Vagina (tissue), 2 donors: ENCODE data around the gene ADCY9. TPM values are rescaled to one million over a fixed set of nuclear protein-coding genes. Genes with fewer than 3 reads are reported as not detected.

Source experiments
- DNase-seq, 2 donors: peaks; one replicate each; pipeline ENCODE4 v3.0.0-alpha.2; 2017; ENCODE audit errors: extremely low spot score in 2 of 2
- H3K27ac ChIP-seq: fragments of 200-600 bp; sonication (generic); one replicate; pipeline ENCODE4 v1.5.1; 2019
- H3K27me3 ChIP-seq: fragments of 200-600 bp; sonication (generic); one replicate; pipeline ENCODE4 v1.5.1; 2019
- H3K36me3 ChIP-seq, 2 donors: fragments of 200-600 bp; sonication (generic); one replicate each; pipeline ENCODE4 v1.5.1; 2017 to 2019
- H3K4me1 ChIP-seq: fragments of 200-600 bp; sonication (generic); one replicate; pipeline ENCODE4 v1.5.1; 2019
- H3K4me3 ChIP-seq, 2 donors: fragments of 200-600 bp; sonication (generic); 1 replicate in 1 of 2; 2 replicates in 1 of 2; pipeline ENCODE4 v1.5.1; 2016 to 2019
- H3K9me3 ChIP-seq: fragments of 200-600 bp; sonication (generic); one replicate; pipeline ENCODE4 v1.5.1; 2019
- CTCF ChIP-seq, 3 experiments: fragments of 450-650 bp in 2 of 3; fragments of 200-600 bp in 1 of 3; sonication (generic) in 1 of 3; IDR thresholded peaks; one replicate each; pipeline ENCODE4 v1.5.1; 2017 to 2019; ENCODE audit warnings: antibody characterized with exemption in 3 of 3, mild to moderate bottlenecking in 2 of 3, moderate library complexity in 2 of 3
- POLR2A ChIP-seq, 2 donors: fragments of 450-650 bp; IDR thresholded peaks; one replicate each; pipeline ENCODE4 v1.6.1; 2017; ENCODE audit warnings: antibody characterized with exemption in 2 of 2, mild to moderate bottlenecking in 2 of 2, moderate library complexity in 2 of 2
- POLR2AphosphoS5 ChIP-seq, 2 donors: sonication (generic); formaldehyde crosslinking; IDR thresholded peaks; one replicate each; pipeline ENCODE4 v1.9.0; 2017; ENCODE audit warnings: antibody characterized with exemption in 2 of 2, mild to moderate bottlenecking in 2 of 2, low read depth in 1 of 2; ENCODE audit not compliant: insufficient read depth in 1 of 2
- intact Hi-C: fragments of 100-400 bp; cut with DNase I; formaldehyde crosslinking; loops from one replicate; pipeline ENCODE4 v1.15.1; 2023
- total RNA-seq: library from RNA; depleted of rRNA; stranded (reverse); fragments of >200 nt; gene quantifications from one replicate; pipeline ENCODE4 v1.2.3, GENCODE V29; 2016

Gene ADCY9
- total RNA-seq, 1 donor from 2014 or later = 16.9 TPM

GRCh38 chr16:3987231-3987630, 129.0 kb downstream of the ADCY9 start:
- no peak overlapping the region for H3K27ac ChIP-seq

GRCh38 chr16:3986235-3986544, 130.1 kb downstream of the ADCY9 start:
- H3K27ac ChIP-seq = no peak overlapping the region
- no peaks in the 10 kb centered on the region for H3K27me3 ChIP-seq
- H3K9me3 ChIP-seq = no peaks in the 10 kb centered on the region
- peaks cover 0 to 4% of the 10 kb centered on the region in 2 donors for H3K36me3 ChIP-seq
- TF ChIP-seq POLR2AphosphoS5 (IDR thresholded peaks at IDR 0.05; ENCODE audit: insufficient read depth in 1 of 2, low read depth in 1 of 2) (no peak), POLR2A (IDR thresholded peaks at IDR 0.05) (no peak), CTCF (IDR thresholded peaks at IDR 0.05) (no peak)
- no peak overlapping the region for H3K4me3 ChIP-seq
- intact Hi-C loops = no loop called here
- peaks cover under 1% of the 10 kb centered on the region for H3K4me1 ChIP-seq
- no peak for DNase-seq

More at GRCh38 chr16:3987231-3987630, 129.0 kb downstream of the ADCY9 start:
- Histone ChIP-seq H3K27me3 (no peaks in the 10 kb centered on the region), H3K36me3 (peaks cover 0 to 4% of the 10 kb centered on the region in 2 donors), H3K9me3 (no peaks in the 10 kb centered on the region), H3K4me3 (no peak overlapping the region), H3K4me1 (no peaks in the 10 kb centered on the region)
- DNase-seq = no peak
- no peak for TF ChIP-seq CTCF (IDR thresholded peaks at IDR 0.05)
- no peak for TF ChIP-seq POLR2AphosphoS5 (IDR thresholded peaks at IDR 0.05; ENCODE audit: insufficient read depth in 1 of 2, low read depth in 1 of 2)
- intact Hi-C loops = no loop called here

GRCh38 chr16:3984111-3985060, 131.9 kb downstream of the ADCY9 start:
- Histone ChIP-seq H3K9me3 (no peaks in the 10 kb centered on the region), H3K36me3 (peaks cover 0 to 4% of the 10 kb centered on the region in 2 donors), H3K27ac (no peak overlapping the region), H3K4me3 (no peak overlapping the region), H3K27me3 (no peaks in the 10 kb centered on the region), H3K4me1 (peaks cover 16% of the 10 kb centered on the region)
- intact Hi-C loops = no loop called here
- no peak for TF ChIP-seq CTCF (IDR thresholded peaks at IDR 0.05)
- no peak for TF ChIP-seq POLR2AphosphoS5 (IDR thresholded peaks at IDR 0.05; ENCODE audit: insufficient read depth in 1 of 2, low read depth in 1 of 2)
- TF ChIP-seq POLR2A (IDR thresholded peaks at IDR 0.05) = no peak
- no peak for DNase-seq

- peaks cover 0 to 4% of the 10 kb centered on the region in 2 donors for H3K36me3 ChIP-seq
Measured at GRCh38 chr16:3983081-3983520, 133.1 kb downstream of the ADCY9 start.

More at GRCh38 chr16:3983081-3983520, 133.1 kb downstream of the ADCY9 start:
- peaks cover 16% of the 10 kb centered on the region for H3K4me1 ChIP-seq
- no peak overlapping the region for H3K27ac ChIP-seq
- H3K9me3 ChIP-seq = no peaks in the 10 kb centered on the region
- intact Hi-C loops = no loop called here
- no peaks in the 10 kb centered on the region for H3K27me3 ChIP-seq
- TF ChIP-seq POLR2AphosphoS5 (IDR thresholded peaks at IDR 0.05; ENCODE audit: insufficient read depth in 1 of 2, low read depth in 1 of 2) (peak in 1 of 2 donors; percentile 32), CTCF (IDR thresholded peaks at IDR 0.05) (peak; percentile 10 to 71 (median 22)), POLR2A (IDR thresholded peaks at IDR 0.05) (no peak)
- no peak for DNase-seq
- H3K4me3 ChIP-seq = no peak overlapping the region
